CD4-positive, alpha-beta T cell (primary cell): ENCODE data around the gene SORCS2. TPM values are rescaled to one million over a fixed set of nuclear protein-coding genes. Genes with fewer than 3 reads are reported as not detected.

Experiments
- ATAC-seq: fragments of 200-7000 bp; cut with Tn5 transposase; one replicate; pipeline ENCODE4 v1.10.0; 2022; ENCODE audit warnings: mild to moderate bottlenecking; ENCODE audit not compliant: poor library complexity
- CTCF ChIA-PET: fragments of 350-600 bp; sonication (Branson Sonifier 250); formaldehyde crosslinking; loops from one replicate; lab custom pipeline; 2021; ENCODE audit warnings: antibody characterized with exemption, inconsistent platforms; lab: Charles Lee
- POLR2A ChIA-PET: fragments of 350-600 bp; sonication (Branson Sonifier 250); formaldehyde crosslinking; loops from one replicate; lab custom pipeline; 2021; ENCODE audit warnings: antibody characterized with exemption, inconsistent platforms; lab: Charles Lee
- DNase-seq, 14 experiments: peaks; one replicate each; pipeline ENCODE4 v3.0.0-alpha.2; 2013 to 2020; ENCODE audit warnings: mixed read lengths in 2 of 14
- H3K27ac ChIP-seq, 2 donors: one replicate each; pipeline versions ENCODE4 v1.5.1 to v1.7.0; 2013; ENCODE audit warnings: low read length in 2 of 2, low read depth in 1 of 2, mild to moderate bottlenecking in 1 of 2
- H3K27me3 ChIP-seq, 2 experiments: 1 replicate in 1 of 2; 2 replicates in 1 of 2; pipeline versions ENCODE4 v1.6.1 to v1.7.0; 2013; ENCODE audit warnings: low read length in 2 of 2, control low read depth in 1 of 2, mild to moderate bottlenecking in 1 of 2, moderate library complexity in 1 of 2; ENCODE audit not compliant: insufficient read depth in 2 of 2, control insufficient read depth in 1 of 2
- H3K36me3 ChIP-seq: one replicate; pipeline ENCODE4 v1.6.1; 2013; ENCODE audit warnings: low read length, control low read depth; ENCODE audit not compliant: insufficient read depth
- H3K4me1 ChIP-seq: one replicate; pipeline ENCODE4 v1.6.1; 2013; ENCODE audit warnings: low read length, control low read depth; ENCODE audit not compliant: insufficient read depth
- H3K4me3 ChIP-seq: one replicate; pipeline ENCODE4 v1.5.1; 2013; ENCODE audit warnings: mild to moderate bottlenecking, low read length, moderate library complexity
- H3K9me3 ChIP-seq, 2 experiments: 1 replicate in 1 of 2; 2 replicates in 1 of 2; pipeline versions ENCODE4 v1.6.1 to v1.7.0; 2013; ENCODE audit warnings: low read length in 2 of 2, mild to moderate bottlenecking in 2 of 2, control low read depth in 1 of 2, moderate library complexity in 1 of 2; ENCODE audit not compliant: control insufficient read depth in 1 of 2, insufficient read depth in 1 of 2
- H3K27ac Mint-ChIP-seq: one replicate; pipeline ENCODE4 v1.8.0; 2020; ENCODE audit warnings: mixed read lengths
- H3K27me3 Mint-ChIP-seq: one replicate; pipeline ENCODE4 v1.8.0; 2021; ENCODE audit warnings: mixed read lengths
- H3K36me3 Mint-ChIP-seq: one replicate; pipeline ENCODE4 v1.8.0; 2021; ENCODE audit warnings: low read depth, mixed read lengths
- H3K4me1 Mint-ChIP-seq: one replicate; pipeline ENCODE4 v1.8.0; 2021; ENCODE audit warnings: low read depth, mixed read lengths
- H3K4me3 Mint-ChIP-seq: one replicate; pipeline ENCODE4 v1.8.0; 2020; ENCODE audit warnings: mild to moderate bottlenecking, mixed read lengths
- H3K9me3 Mint-ChIP-seq: one replicate; pipeline ENCODE4 v1.8.0; 2020; ENCODE audit warnings: mixed read lengths
- CTCF ChIP-seq: fragments of 200-600 bp; IDR thresholded peaks from one replicate; pipeline ENCODE4 v1.8.0; 2022; ENCODE audit warnings: antibody characterized with exemption, mild to moderate bottlenecking
- intact Hi-C, 2 experiments: fragments of 100-400 bp; cut with DNase I in 1 of 2; cut with micrococcal nuclease in 1 of 2; formaldehyde crosslinking; loops; one replicate each; pipeline versions ENCODE4 v1.15.1 to v1.9.0; 2023 to 2025; cut with DNase I, micrococcal nuclease
- total RNA-seq, 174 experiments: library from RNA in 2 of 174; stranded (reverse) in 2 of 174; gene quantifications; one replicate each; pipeline ENCODE4 v1.2.3 and lab custom pipeline; 2021 to 2026

SORCS2 gene
- total RNA-seq, 2 experiments from 2014 or later: not detected

- Mint-ChIP-seq H3K27ac (no peak overlapping the region), H3K36me3 (no peaks in the 10 kb centered on the region), H3K9me3 (no peaks in the 10 kb centered on the region), H3K4me1 (no peaks in the 10 kb centered on the region), H3K27me3 (peaks cover 23% of the 10 kb centered on the region), H3K4me3 (no peak overlapping the region)
- POLR2A ChIA-PET: no interaction called here
- CTCF ChIA-PET: no interaction called here
- no peak overlapping the region for H3K27ac ChIP-seq
- H3K9me3 ChIP-seq: peaks cover 0 to 20% of the 10 kb centered on the region in 2 experiments
- no peak overlapping the region for H3K4me3 ChIP-seq
- DNase-seq: no peak
- no peaks in the 10 kb centered on the region for H3K4me1 ChIP-seq
- no peak for TF ChIP-seq CTCF
- ATAC-seq: no peak
- H3K36me3 ChIP-seq: no peaks in the 10 kb centered on the region
- H3K27me3 ChIP-seq: peaks cover 0 to 6% of the 10 kb centered on the region in 2 experiments
- intact Hi-C loops: no loop called here
These were observed 321.9 kb downstream of the SORCS2 start for GRCh38 chr4:7514281-7514680.

GRCh38 chr4:7514789-7515188, 322.5 kb downstream of the SORCS2 start:
- Histone ChIP-seq H3K9me3 (peaks cover 0 to 15% of the 10 kb centered on the region in 2 experiments), H3K4me3 (no peak overlapping the region), H3K27me3 (peaks cover 0 to 3% of the 10 kb centered on the region in 2 experiments), H3K36me3 (no peaks in the 10 kb centered on the region), H3K4me1 (no peaks in the 10 kb centered on the region), H3K27ac (no peak overlapping the region)
- CTCF ChIA-PET: no interaction called here
- Mint-ChIP-seq H3K27ac (no peak overlapping the region), H3K36me3 (no peaks in the 10 kb centered on the region), H3K4me1 (no peaks in the 10 kb centered on the region), H3K4me3 (no peak overlapping the region), H3K9me3 (no peaks in the 10 kb centered on the region), H3K27me3 (peaks cover 28% of the 10 kb centered on the region)
- POLR2A ChIA-PET: no interaction called here
- DNase-seq (no peak), ATAC-seq (no peak)
- TF ChIP-seq CTCF: no peak
- intact Hi-C loops: no loop called here

- Mint-ChIP-seq H3K4me3 (no peak overlapping the region), H3K27me3 (peaks cover 28% of the 10 kb centered on the region), H3K9me3 (no peaks in the 10 kb centered on the region), H3K4me1 (no peaks in the 10 kb centered on the region), H3K27ac (no peak overlapping the region), H3K36me3 (no peaks in the 10 kb centered on the region)
- no peak overlapping the region for H3K4me3 ChIP-seq
- ATAC-seq (no peak), DNase-seq (no peak)
- no peaks in the 10 kb centered on the region for H3K36me3 ChIP-seq
- ChIA-PET CTCF (no interaction called here), POLR2A (no interaction called here)
- H3K9me3 ChIP-seq: peaks cover 0 to 17% of the 10 kb centered on the region in 2 experiments
- H3K4me1 ChIP-seq: no peaks in the 10 kb centered on the region
- intact Hi-C loops: no loop called here
- peaks cover 0 to 3% of the 10 kb centered on the region in 2 experiments for H3K27me3 ChIP-seq
- H3K27ac ChIP-seq: no peak overlapping the region
- TF ChIP-seq CTCF: no peak
These were observed 323.1 kb downstream of the SORCS2 start for GRCh38 chr4:7515390-7515902.
